Smooth muscle cell (in vitro differentiated cells): Measurements from ENCODE around the gene CALN1. TPM values are rescaled to one million over a fixed set of nuclear protein-coding genes. Genes with fewer than 3 reads are reported as not detected.

Source experiments
- DNase-seq: peaks from one replicate; lab custom pipeline; 2025; ENCODE audit not compliant: unreplicated experiment; lab: John Stamatoyannopoulos, UW
- H2AFZ ChIP-seq: fragments of 200-600 bp; sonication (generic); 2 replicates; pipeline ENCODE4 v1.6.0; 2016; ENCODE audit warnings: antibody characterized with exemption, low read depth, mild to moderate bottlenecking
- H3F3A ChIP-seq: fragments of 200-600 bp; sonication (generic); 2 replicates; pipeline ENCODE4 v1.6.0; 2017; ENCODE audit warnings: antibody characterized with exemption, low read depth
- H3K27ac ChIP-seq: fragments of 200-600 bp; sonication (generic); 2 replicates; pipeline ENCODE4 v1.5.1; 2016; ENCODE audit warnings: low read depth, mild to moderate bottlenecking
- H3K27me3 ChIP-seq: fragments of 200-600 bp; sonication (generic); 2 replicates; pipeline ENCODE4 v1.6.1; 2016; ENCODE audit warnings: low read depth, mild to moderate bottlenecking
- H3K36me3 ChIP-seq: fragments of 200-600 bp; sonication (generic); 2 replicates; pipeline ENCODE4 v1.5.1; 2016; ENCODE audit warnings: low read depth
- H3K4me1 ChIP-seq: fragments of 200-600 bp; sonication (generic); 2 replicates; pipeline ENCODE4 v1.5.1; 2016; ENCODE audit warnings: low read depth
- H3K4me2 ChIP-seq: fragments of 200-600 bp; sonication (generic); 2 replicates; pipeline ENCODE4 v1.6.0; 2016; ENCODE audit warnings: mild to moderate bottlenecking
- H3K4me3 ChIP-seq: fragments of 200-600 bp; sonication (generic); 2 replicates; pipeline ENCODE4 v1.5.1; 2016; ENCODE audit warnings: mild to moderate bottlenecking
- H3K79me2 ChIP-seq: fragments of 200-600 bp; sonication (generic); 2 replicates; pipeline ENCODE4 v1.6.0; 2016; ENCODE audit warnings: low read depth, mild to moderate bottlenecking
- H3K9ac ChIP-seq: fragments of 200-600 bp; sonication (generic); 2 replicates; pipeline ENCODE4 v1.6.0; 2016; ENCODE audit warnings: low read depth
- H3K9me3 ChIP-seq: fragments of 200-600 bp; sonication (generic); replicated peaks from 2 replicates; pipeline ENCODE4 v1.5.1; 2016; ENCODE audit warnings: low read depth
- H4K20me1 ChIP-seq: fragments of 200-600 bp; sonication (generic); 2 replicates; pipeline ENCODE4 v1.6.0; 2016; ENCODE audit warnings: low read depth
- CTCF ChIP-seq: fragments of 200-600 bp; sonication (generic); IDR thresholded peaks from 2 replicates; pipeline ENCODE4 v1.5.1; 2017; ENCODE audit warnings: borderline replicate concordance, mild to moderate bottlenecking, antibody characterized with exemption; ENCODE audit not compliant: insufficient read depth, poor library complexity, severe bottlenecking
- WGBS: methylation state at CpG from one replicate; pipeline ENCODE4 v1.1.7; 2016; ENCODE audit warnings: low lambda C conversion rate; 5-methylcytosine and 5-hydroxymethylcytosine counted together
- polyA plus RNA-seq: library from polyadenylated mRNA; unstranded; fragments of >200 nt; fragmentation: Nextera tagmentation; extraction: Ambion mirVana; gene quantifications from 2 replicates; pipeline ENCODE4 v1.2.1, GENCODE V29; 2016
- total RNA-seq: library from RNA; depleted of rRNA; stranded (reverse); fragments of >200 nt; gene quantifications from 2 replicates; pipeline ENCODE4 v1.2.3, GENCODE V29; 2014

Gene CALN1
- total and polyA plus RNA-seq, 2 experiments from 2014 or later: not detected

- Histone ChIP-seq H3K4me2 (no peak overlapping the region), H3K4me3 (no peak overlapping the region), H3K9me3 (no peaks in the 10 kb centered on the region), H3K36me3 (no peaks in the 10 kb centered on the region), H3K79me2 (no peaks in the 10 kb centered on the region), H3K4me1 (peaks cover 11% of the 10 kb centered on the region), H2AFZ (no peak overlapping the region), H4K20me1 (no peaks in the 10 kb centered on the region), H3K27me3 (no peaks in the 10 kb centered on the region), H3F3A (no peaks in the 10 kb centered on the region), H3K9ac (no peak overlapping the region), H3K27ac (no peak overlapping the region)
- TF ChIP-seq CTCF: no peak
- no peak for DNase-seq
- WGBS: 79% methylated on average over 2 of the region's 2 CpGs
Measured at GRCh38 chr7:72268090-72268489, 144.0 kb downstream of the CALN1 start.

GRCh38 chr7:72267291-72267800 is 144.8 kb downstream of the CALN1 start:
- no peaks in the 10 kb centered on the region for H3K27me3 ChIP-seq
- H3K9me3 ChIP-seq: no peaks in the 10 kb centered on the region
- no peaks in the 10 kb centered on the region for H3K36me3 ChIP-seq
- DNase-seq: no peak
- no peak for TF ChIP-seq CTCF
- H3K4me1 ChIP-seq: peaks cover 11% of the 10 kb centered on the region
- H3K27ac ChIP-seq: no peak overlapping the region
- 89% methylated on average over 3 of the region's 3 CpGs for WGBS
- H3K79me2 ChIP-seq: no peaks in the 10 kb centered on the region
- no peak overlapping the region for H2AFZ ChIP-seq
- H3K4me2 ChIP-seq: no peak overlapping the region
- H4K20me1 ChIP-seq: no peaks in the 10 kb centered on the region
- H3F3A ChIP-seq: no peaks in the 10 kb centered on the region
- no peak overlapping the region for H3K9ac ChIP-seq
- no peak overlapping the region for H3K4me3 ChIP-seq

- Histone ChIP-seq H3K4me3 (no peak overlapping the region), H3K27me3 (no peaks in the 10 kb centered on the region), H3K9me3 (no peaks in the 10 kb centered on the region), H3K9ac (no peak overlapping the region), H2AFZ (no peak overlapping the region), H3K27ac (no peak overlapping the region), H3K4me2 (no peak overlapping the region), H3K79me2 (no peaks in the 10 kb centered on the region), H3F3A (no peaks in the 10 kb centered on the region), H3K36me3 (no peaks in the 10 kb centered on the region), H4K20me1 (no peaks in the 10 kb centered on the region), H3K4me1 (peaks cover 11% of the 10 kb centered on the region)
- no peak for TF ChIP-seq CTCF
- no peak for DNase-seq
- WGBS: 72% methylated on average over 2 of the region's 2 CpGs
Measured at GRCh38 chr7:72266771-72267170, 145.4 kb downstream of the CALN1 start.
